ENCODE measurements around the gene SLC1A5.

SLC1A5 gene

GRCh38 chr19:46736531-46737297, 51.7 kb downstream of the SLC1A5 start:
- no peak overlapping the region for H3K4me3 ChIP-seq (ENCODE audit: control insufficient read depth, low read depth, low read length)
- DNase-seq (ENCODE audit: low read depth), result no peak
- no peak for TF ChIP-seq CTCF (conservative IDR thresholded peaks at IDR 0.05; ENCODE audit: control insufficient read depth, insufficient read depth, low read depth, low read length)

- no peak overlapping the region for H3K4me3 ChIP-seq (ENCODE audit: control insufficient read depth, low read depth, low read length)
- no peak for DNase-seq (ENCODE audit: low read depth)
- TF ChIP-seq CTCF (conservative IDR thresholded peaks at IDR 0.05; ENCODE audit: control insufficient read depth, insufficient read depth, low read depth, low read length), result no peak
These were observed 54.6 kb downstream of the SLC1A5 start for GRCh38 chr19:46733690-46734292.

GRCh38 chr19:46732966-46733689, 55.3 kb downstream of the SLC1A5 start:
- DNase-seq (ENCODE audit: low read depth), result peak; percentile 50
- no peak for TF ChIP-seq CTCF (conservative IDR thresholded peaks at IDR 0.05; ENCODE audit: control insufficient read depth, insufficient read depth, low read depth, low read length)
- H3K4me3 ChIP-seq (ENCODE audit: control insufficient read depth, low read depth, low read length), result no peak overlapping the region

- no peak overlapping the region for H3K4me3 ChIP-seq (ENCODE audit: control insufficient read depth, low read depth, low read length)
- no peak for TF ChIP-seq CTCF (conservative IDR thresholded peaks at IDR 0.05; ENCODE audit: control insufficient read depth, insufficient read depth, low read depth, low read length)
- DNase-seq (ENCODE audit: low read depth), result no peak
These were observed 56.0 kb downstream of the SLC1A5 start for GRCh38 chr19:46732172-46732938.

GRCh38 chr19:46731584-46731983, 56.8 kb downstream of the SLC1A5 start:
- TF ChIP-seq CTCF (conservative IDR thresholded peaks at IDR 0.05; ENCODE audit: control insufficient read depth, insufficient read depth, low read depth, low read length), result no peak
- H3K4me3 ChIP-seq (ENCODE audit: control insufficient read depth, low read depth, low read length), result no peak overlapping the region
- DNase-seq (ENCODE audit: low read depth), result no peak

GRCh38 chr19:46731007-46731501, 57.3 kb downstream of the SLC1A5 start:
- no peak for TF ChIP-seq CTCF (conservative IDR thresholded peaks at IDR 0.05; ENCODE audit: control insufficient read depth, insufficient read depth, low read depth, low read length)
- H3K4me3 ChIP-seq (ENCODE audit: control insufficient read depth, low read depth, low read length), result no peak overlapping the region
- peak; percentile 93 for DNase-seq (ENCODE audit: low read depth)
